ENCODE data around the gene SERPINB11. TPM values are rescaled to one million over a fixed set of nuclear protein-coding genes. Genes with fewer than 3 reads are reported as not detected.

SERPINB11 gene
- total RNA-seq, 2 donors from 2014 or later = not detected

DNA sequence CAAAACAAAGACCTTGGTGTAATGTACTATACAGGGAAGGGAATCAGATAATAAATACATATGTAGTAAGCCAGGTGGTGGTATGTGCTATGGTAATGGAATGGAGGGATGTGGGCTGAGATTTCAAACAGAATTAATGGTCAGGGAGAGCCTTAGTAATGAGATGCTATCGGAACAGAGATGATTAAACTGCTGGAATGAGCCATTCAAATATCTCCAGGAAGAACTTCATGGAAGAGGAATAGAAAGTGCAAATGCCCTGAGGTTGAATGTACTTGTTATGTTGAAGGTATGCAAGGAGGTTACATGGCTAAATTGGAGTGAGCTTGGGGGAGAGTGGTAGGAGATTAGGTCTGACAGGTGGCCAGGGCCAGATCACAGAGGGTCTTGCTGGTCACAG is 5.1 kb downstream of the SERPINB11 start:
- Histone ChIP-seq H3K36me3 (no peaks in the 10 kb centered on the region), H3K9me3 (no peaks in the 10 kb centered on the region), H3K4me1 (no peaks in the 10 kb centered on the region), H3K27me3 (no peaks in the 10 kb centered on the region), H3K27ac (no peak overlapping the region), H3K4me3 (no peak overlapping the region)
- TF ChIP-seq, protein P1, sequence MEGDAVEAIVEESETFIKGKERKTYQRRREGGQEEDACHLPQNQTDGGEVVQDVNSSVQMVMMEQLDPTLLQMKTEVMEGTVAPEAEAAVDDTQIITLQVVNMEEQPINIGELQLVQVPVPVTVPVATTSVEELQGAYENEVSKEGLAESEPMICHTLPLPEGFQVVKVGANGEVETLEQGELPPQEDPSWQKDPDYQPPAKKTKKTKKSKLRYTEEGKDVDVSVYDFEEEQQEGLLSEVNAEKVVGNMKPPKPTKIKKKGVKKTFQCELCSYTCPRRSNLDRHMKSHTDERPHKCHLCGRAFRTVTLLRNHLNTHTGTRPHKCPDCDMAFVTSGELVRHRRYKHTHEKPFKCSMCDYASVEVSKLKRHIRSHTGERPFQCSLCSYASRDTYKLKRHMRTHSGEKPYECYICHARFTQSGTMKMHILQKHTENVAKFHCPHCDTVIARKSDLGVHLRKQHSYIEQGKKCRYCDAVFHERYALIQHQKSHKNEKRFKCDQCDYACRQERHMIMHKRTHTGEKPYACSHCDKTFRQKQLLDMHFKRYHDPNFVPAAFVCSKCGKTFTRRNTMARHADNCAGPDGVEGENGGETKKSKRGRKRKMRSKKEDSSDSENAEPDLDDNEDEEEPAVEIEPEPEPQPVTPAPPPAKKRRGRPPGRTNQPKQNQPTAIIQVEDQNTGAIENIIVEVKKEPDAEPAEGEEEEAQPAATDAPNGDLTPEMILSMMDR (IDR thresholded peaks at IDR 0.05) = no peak
- DNase-seq (ENCODE audit: low spot score) = no peak

DNA sequence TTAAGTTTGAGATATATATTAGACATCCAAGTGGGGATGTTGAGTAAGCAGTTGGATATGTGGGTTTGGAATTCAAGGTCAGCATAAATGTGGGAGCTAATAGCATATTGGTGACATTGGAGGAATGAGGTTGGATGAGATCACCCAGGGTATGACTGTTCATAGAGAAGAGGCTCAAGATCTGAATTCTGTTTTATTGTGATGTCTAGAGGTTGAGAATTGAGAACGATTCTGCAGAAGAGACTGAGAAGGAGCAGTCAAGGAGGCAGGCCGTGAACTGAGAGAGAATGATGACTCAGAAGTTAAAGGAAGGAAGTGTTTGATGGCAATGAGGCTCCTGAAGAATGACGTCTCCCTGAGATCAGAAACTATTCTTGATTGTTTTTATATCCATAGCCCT is 5.9 kb downstream of the SERPINB11 start:
- peaks cover 0 to 6% of the 10 kb centered on the region in 2 donors for H3K9me3 ChIP-seq
- H3K36me3 ChIP-seq = no peaks in the 10 kb centered on the region
- H3K4me3 ChIP-seq = no peak overlapping the region
- no peak for DNase-seq (ENCODE audit: low spot score)
- no peaks in the 10 kb centered on the region for H3K4me1 ChIP-seq
- H3K27ac ChIP-seq = no peak overlapping the region
- no peaks in the 10 kb centered on the region for H3K27me3 ChIP-seq
- TF ChIP-seq, protein P1 (IDR thresholded peaks at IDR 0.05) = no peak

DNA sequence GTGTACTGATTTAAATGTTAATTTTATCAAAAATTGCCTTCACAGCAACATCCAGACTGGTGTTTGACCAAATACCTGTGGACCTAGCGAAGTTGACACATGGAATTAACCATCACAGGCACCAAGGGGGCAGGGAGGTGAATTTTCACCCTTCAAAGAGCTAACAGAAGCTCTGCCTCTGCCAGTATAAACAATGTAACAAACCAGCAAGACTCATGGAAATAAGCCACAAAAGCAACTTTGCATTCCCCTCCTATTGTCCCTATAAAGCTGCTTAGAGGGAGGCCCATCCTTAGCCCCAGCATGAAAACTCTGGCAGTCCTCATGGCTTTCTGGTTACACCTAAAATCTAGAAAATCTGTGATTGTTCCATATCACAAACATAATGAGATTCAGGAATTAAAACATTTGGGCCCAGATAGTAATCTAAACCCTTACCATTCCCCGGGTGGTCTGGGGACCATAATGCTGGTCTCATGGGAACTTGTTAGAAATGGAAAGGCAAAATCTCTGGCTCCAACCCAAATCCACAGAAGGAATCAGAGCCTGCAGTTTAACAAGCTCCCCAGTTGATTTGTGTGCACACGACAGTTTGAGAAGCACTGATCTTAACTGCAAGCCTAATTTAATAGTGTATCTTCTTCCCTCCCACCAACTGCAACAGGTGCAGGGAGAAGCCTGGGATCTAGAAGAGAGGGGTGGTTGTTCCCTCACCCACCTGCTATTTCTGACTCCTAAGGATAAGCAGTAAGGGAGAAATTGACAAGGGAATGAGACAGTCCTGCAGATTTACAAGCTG is 23.1 kb downstream of the SERPINB11 start:
- H3K4me3 ChIP-seq = no peak overlapping the region
- no peaks in the 10 kb centered on the region for H3K36me3 ChIP-seq
- no peaks in the 10 kb centered on the region for H3K27me3 ChIP-seq
- TF ChIP-seq, protein P1 (IDR thresholded peaks at IDR 0.05) = no peak
- DNase-seq (ENCODE audit: low spot score) = no peak
- H3K4me1 ChIP-seq = no peaks in the 10 kb centered on the region
- H3K9me3 ChIP-seq = no peaks in the 10 kb centered on the region
- H3K27ac ChIP-seq = no peak overlapping the region

DNA sequence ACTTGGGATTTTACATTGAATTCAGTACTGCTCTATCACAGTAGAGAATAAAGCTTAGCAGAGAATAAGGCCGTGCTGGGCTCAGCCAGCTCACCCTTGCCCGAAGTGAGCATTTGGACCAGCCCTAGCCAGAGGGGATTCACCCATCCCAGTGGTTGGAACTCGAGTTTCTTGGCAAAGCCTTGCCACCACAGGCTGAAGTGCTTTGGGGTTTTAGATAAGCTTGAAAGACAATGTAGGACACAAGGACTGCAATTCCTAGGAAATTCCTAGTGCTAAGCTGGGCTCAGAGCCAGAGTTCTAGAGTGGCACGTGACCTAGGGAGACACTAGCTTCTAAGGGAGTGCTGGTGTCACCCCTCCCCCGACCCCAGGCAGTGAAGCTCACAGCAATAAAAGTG is 28.0 kb downstream of the SERPINB11 start:
- no peak for DNase-seq (ENCODE audit: low spot score)
- TF ChIP-seq, protein P1 (IDR thresholded peaks at IDR 0.05) = no peak
- Histone ChIP-seq H3K36me3 (no peaks in the 10 kb centered on the region), H3K9me3 (no peaks in the 10 kb centered on the region), H3K27me3 (no peaks in the 10 kb centered on the region), H3K27ac (no peak overlapping the region), H3K4me1 (no peaks in the 10 kb centered on the region), H3K4me3 (no peak overlapping the region)

DNA sequence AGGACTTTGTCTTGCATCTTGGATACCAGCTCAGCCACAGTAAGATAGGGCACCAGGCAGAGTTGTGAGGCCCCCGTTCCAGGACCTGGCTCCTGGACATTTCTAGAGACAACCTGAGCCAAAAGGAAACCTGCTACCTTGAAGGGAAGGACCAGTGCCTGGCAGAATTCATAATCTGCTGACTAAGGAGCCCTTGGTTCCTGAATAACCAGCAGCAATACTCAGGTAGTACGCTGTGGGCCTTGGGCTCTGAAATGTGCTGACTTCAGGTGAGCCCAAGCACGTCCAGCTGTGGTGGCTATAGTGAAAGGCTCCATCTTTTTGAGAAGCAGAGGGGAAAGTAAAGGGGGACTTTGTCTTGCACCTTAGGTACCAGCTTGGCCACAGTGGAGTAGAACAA is 28.5 kb downstream of the SERPINB11 start:
- Histone ChIP-seq H3K36me3 (no peaks in the 10 kb centered on the region), H3K27ac (no peak overlapping the region), H3K4me3 (no peak overlapping the region), H3K4me1 (no peaks in the 10 kb centered on the region), H3K9me3 (no peaks in the 10 kb centered on the region), H3K27me3 (no peaks in the 10 kb centered on the region)
- no peak for DNase-seq (ENCODE audit: low spot score)
- TF ChIP-seq, protein P1 (IDR thresholded peaks at IDR 0.05) = no peak

DNA sequence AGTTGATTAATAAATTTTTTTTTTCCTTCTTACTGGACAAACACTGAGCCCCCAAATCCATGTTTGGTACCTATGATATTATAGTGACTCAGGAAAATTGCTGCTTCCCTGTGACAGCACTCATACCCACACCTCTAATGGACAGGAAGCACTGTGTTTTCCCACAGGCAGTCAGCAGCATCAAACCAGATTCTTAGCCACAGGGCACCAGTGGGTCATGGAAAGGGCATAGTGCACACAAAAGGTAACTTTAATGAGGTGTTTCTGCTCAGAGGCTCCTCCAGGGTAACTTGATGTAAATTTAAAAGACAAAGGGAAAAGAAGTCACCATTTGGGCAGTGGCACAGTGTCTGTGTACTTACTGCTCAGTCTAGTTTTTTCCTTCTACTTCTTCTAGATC is 34.1 kb downstream of the SERPINB11 start:
- no peaks in the 10 kb centered on the region for H3K27me3 ChIP-seq
- no peak overlapping the region for H3K27ac ChIP-seq
- DNase-seq (ENCODE audit: low spot score) = no peak
- H3K4me3 ChIP-seq = no peak overlapping the region
- no peaks in the 10 kb centered on the region for H3K4me1 ChIP-seq
- no peaks in the 10 kb centered on the region for H3K9me3 ChIP-seq
- H3K36me3 ChIP-seq = no peaks in the 10 kb centered on the region
- TF ChIP-seq, protein P1 (IDR thresholded peaks at IDR 0.05) = no peak

Measured in right atrium auricular region (tissue), 2 donors.